ENCODE results near the gene ARHGAP42.

GRCh38 chr11:101034076-101034475 lies 347.0 kb downstream of the ARHGAP42 start:
- TF ChIP-seq CTCF (IDR thresholded peaks at IDR 0.05; ENCODE audit: borderline replicate concordance, extremely low read depth, low read length, poor library complexity, severe bottlenecking), result no peak
- no peak for TF ChIP-seq EZH2 (IDR thresholded peaks at IDR 0.05; ENCODE audit: borderline replicate concordance, low read depth, low read length, severe bottlenecking)

All from DND-41 (cell line).